ENCODE measurements around the gene ST3GAL6. TPM values are rescaled to one million over a fixed set of nuclear protein-coding genes. Genes with fewer than 3 reads are reported as not detected.

Gene ST3GAL6
- total and polyA plus RNA-seq, 10 of the 15 experiments (the other 5 are each of a cell fraction or from before 2014, with no cell fraction given), result 19.5 to 41.2 (median 37.4) TPM

GRCh38 chr3:98733053-98733811, 29.9 kb upstream of the ST3GAL6 start (continued):
- TF ChIP-seq SMAD1 (IDR thresholded peaks at IDR 0.05; ENCODE audit: low read depth, partially characterized antibody) (peak; percentile 22), SMARCA5 (IDR thresholded peaks at IDR 0.05) (no peak), TBL1XR1 (IDR thresholded peaks at IDR 0.05; ENCODE audit: low read depth, low read length) (no peak), BCL11A (IDR thresholded peaks at IDR 0.05; ENCODE audit: low read depth, low read length) (no peak), NBN (IDR thresholded peaks at IDR 0.05) (no peak), POLR2AphosphoS2 (IDR thresholded peaks at IDR 0.05; ENCODE audit: low read depth, low read length) (0 out of 2 replicates have a peak, but pooled peaks have one; percentile 19), ZNF592 (IDR thresholded peaks at IDR 0.05) (no peak), CTCF (IDR thresholded peaks at IDR 0.05 in 2 of 3, conservative IDR thresholded peaks at IDR 0.05 in 1 of 3; ENCODE audit: control insufficient read depth in 2 of 3, extremely low read depth in 1 of 3, insufficient read depth in 1 of 3, low read depth in 3 of 3, low read length in 3 of 3) (no peak), SPI1 (IDR thresholded peaks at IDR 0.05; ENCODE audit: borderline replicate concordance, insufficient read depth, low read depth, low read length) (no peak), ZBTB4 (CRISPR knock-in tag; IDR thresholded peaks at IDR 0.05) (no peak), IRF4 (IDR thresholded peaks at IDR 0.05; ENCODE audit: low read depth, low read length) (no peak), RCOR1 (conservative IDR thresholded peaks at IDR 0.05; ENCODE audit: low read depth, low read length) (no peak), NFXL1 (IDR thresholded peaks at IDR 0.05; ENCODE audit: borderline replicate concordance) (no peak), ZNF217 (IDR thresholded peaks at IDR 0.05) (0 out of 2 replicates have a peak, but pooled peaks have one; percentile 37), DPF2 (IDR thresholded peaks at IDR 0.05) (0 out of 2 replicates have a peak, but pooled peaks have one; percentile 16), ZNF384 (IDR thresholded peaks at IDR 0.05; ENCODE audit: borderline replicate concordance, low read depth, low read length) (no peak), MEF2B (IDR thresholded peaks at IDR 0.05; ENCODE audit: partially characterized antibody, poor library complexity, severe bottlenecking) (no peak), POLR2A (IDR thresholded peaks at IDR 0.05; ENCODE audit: low read depth, low read length) (0 out of 2 replicates have a peak, but pooled peaks have one; percentile 6)
- TF ChIP-seq, protein P1, sequence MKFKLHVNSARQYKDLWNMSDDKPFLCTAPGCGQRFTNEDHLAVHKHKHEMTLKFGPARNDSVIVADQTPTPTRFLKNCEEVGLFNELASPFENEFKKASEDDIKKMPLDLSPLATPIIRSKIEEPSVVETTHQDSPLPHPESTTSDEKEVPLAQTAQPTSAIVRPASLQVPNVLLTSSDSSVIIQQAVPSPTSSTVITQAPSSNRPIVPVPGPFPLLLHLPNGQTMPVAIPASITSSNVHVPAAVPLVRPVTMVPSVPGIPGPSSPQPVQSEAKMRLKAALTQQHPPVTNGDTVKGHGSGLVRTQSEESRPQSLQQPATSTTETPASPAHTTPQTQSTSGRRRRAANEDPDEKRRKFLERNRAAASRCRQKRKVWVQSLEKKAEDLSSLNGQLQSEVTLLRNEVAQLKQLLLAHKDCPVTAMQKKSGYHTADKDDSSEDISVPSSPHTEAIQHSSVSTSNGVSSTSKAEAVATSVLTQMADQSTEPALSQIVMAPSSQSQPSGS (IDR thresholded peaks at IDR 0.05; ENCODE audit: low read length), result no peak
